ENCODE measurements around the gene ZBTB7C. TPM values are rescaled to one million over a fixed set of nuclear protein-coding genes. Genes with fewer than 3 reads are reported as not detected.

The ZBTB7C gene
- polyA plus RNA-seq, 1 of the 3 experiments (the other 2 are of a cell fraction), result 0.05 TPM

DNA sequence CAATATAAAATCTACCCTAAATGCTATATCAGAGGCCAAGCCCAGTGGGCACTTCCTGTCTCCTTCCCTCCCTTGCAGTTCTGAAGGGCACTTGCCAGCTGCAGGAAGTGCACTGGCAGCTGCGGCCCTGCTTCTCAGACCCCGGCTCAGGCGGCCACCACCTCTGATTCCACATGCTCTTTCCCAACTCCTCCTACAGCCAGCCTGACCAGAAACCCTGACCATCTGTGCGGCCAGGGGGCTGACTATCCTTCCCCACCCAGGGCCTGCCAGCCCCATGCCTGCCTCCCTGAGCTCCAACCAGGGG is 88.6 kb downstream of the ZBTB7C start:
- Histone ChIP-seq H3K9me2 (no peaks in the 10 kb centered on the region), H3K4me2 (no peak overlapping the region), H4K20me1 (ENCODE audit: insufficient read depth) (no peaks in the 10 kb centered on the region), H3K4me3 (ENCODE audit: low read depth in 2 of 2, low read length in 1 of 2) (no peak overlapping the region), H3K36me3 (replicated peaks in 1 of 2; ENCODE audit: control insufficient read depth in 1 of 2, insufficient read depth in 2 of 2, low read length in 1 of 2) (no peaks in the 10 kb centered on the region), H3K4me1 (ENCODE audit: control insufficient read depth in 1 of 2, insufficient read depth in 2 of 2, low read depth in 1 of 2, low read length in 1 of 2) (peaks cover 20 to 45% of the 10 kb centered on the region in 2 experiments; a peak in 3 of 4 replicates), H3K27ac (ENCODE audit: low read depth in 2 of 2, low read length in 1 of 2) (peak overlapping the region in 1 of 2 experiments; percentile 86; a peak in 2 of 4 replicates), H3K79me2 (ENCODE audit: insufficient read depth) (no peaks in the 10 kb centered on the region), H3K9me3 (no peaks in the 10 kb centered on the region), H3F3A (replicated peaks; ENCODE audit: insufficient read depth) (peaks cover 2% of the 10 kb centered on the region), H3K9ac (no peak overlapping the region), H2AFZ (ENCODE audit: low read depth) (no peak overlapping the region), H3K27me3 (ENCODE audit: insufficient read depth) (no peaks in the 10 kb centered on the region)
- ChIA-PET CTCF (interaction anchor here (1.0 to 1.4 kb wide), 5 partner anchors 16 to 290 kb away, joined by 3 to 5 read pairs (median 4); no protein-coding TSS in a partner anchor), POLR2A (no interaction called here)
- WGBS (ENCODE audit: low lambda C conversion rate), result 90% methylated on average over 4 of the region's 4 CpGs
- peak; percentile 67 for DNase-seq
- TF ChIP-seq SMC3 (IDR thresholded peaks at IDR 0.05; ENCODE audit: low read depth, low read length), result no peak
- TF ChIP-seq GATA2 (CRISPR knock-in tag; IDR thresholded peaks at IDR 0.05), result no peak
- TF ChIP-seq, protein P1, sequence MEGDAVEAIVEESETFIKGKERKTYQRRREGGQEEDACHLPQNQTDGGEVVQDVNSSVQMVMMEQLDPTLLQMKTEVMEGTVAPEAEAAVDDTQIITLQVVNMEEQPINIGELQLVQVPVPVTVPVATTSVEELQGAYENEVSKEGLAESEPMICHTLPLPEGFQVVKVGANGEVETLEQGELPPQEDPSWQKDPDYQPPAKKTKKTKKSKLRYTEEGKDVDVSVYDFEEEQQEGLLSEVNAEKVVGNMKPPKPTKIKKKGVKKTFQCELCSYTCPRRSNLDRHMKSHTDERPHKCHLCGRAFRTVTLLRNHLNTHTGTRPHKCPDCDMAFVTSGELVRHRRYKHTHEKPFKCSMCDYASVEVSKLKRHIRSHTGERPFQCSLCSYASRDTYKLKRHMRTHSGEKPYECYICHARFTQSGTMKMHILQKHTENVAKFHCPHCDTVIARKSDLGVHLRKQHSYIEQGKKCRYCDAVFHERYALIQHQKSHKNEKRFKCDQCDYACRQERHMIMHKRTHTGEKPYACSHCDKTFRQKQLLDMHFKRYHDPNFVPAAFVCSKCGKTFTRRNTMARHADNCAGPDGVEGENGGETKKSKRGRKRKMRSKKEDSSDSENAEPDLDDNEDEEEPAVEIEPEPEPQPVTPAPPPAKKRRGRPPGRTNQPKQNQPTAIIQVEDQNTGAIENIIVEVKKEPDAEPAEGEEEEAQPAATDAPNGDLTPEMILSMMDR (IDR thresholded peaks at IDR 0.05), result no peak
- no peak for TF ChIP-seq USF1 (IDR thresholded peaks at IDR 0.05; ENCODE audit: borderline replicate concordance, low read depth)
- no peak for TF ChIP-seq NFIC (IDR thresholded peaks at IDR 0.05; ENCODE audit: borderline replicate concordance)
- no peak for TF ChIP-seq FOXJ3 (CRISPR knock-in tag; IDR thresholded peaks at IDR 0.05)
- TF ChIP-seq, protein P2, sequence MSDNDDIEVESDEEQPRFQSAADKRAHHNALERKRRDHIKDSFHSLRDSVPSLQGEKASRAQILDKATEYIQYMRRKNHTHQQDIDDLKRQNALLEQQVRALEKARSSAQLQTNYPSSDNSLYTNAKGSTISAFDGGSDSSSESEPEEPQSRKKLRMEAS (IDR thresholded peaks at IDR 0.05; ENCODE audit: low read depth), result no peak
- peak; percentile 33; the same call in 1 of the 2 replicates for TF ChIP-seq MXI1 (IDR thresholded peaks at IDR 0.05; ENCODE audit: low read depth, low read length)
- no peak for TF ChIP-seq EZH2phosphoT487 (IDR thresholded peaks at IDR 0.05; ENCODE audit: borderline replicate concordance, low read depth)
- no peak for TF ChIP-seq FOSL2 (IDR thresholded peaks at IDR 0.05; ENCODE audit: borderline replicate concordance, low read depth)
- TF ChIP-seq ELF1 (IDR thresholded peaks at IDR 0.05), result no peak
- no peak for TF ChIP-seq JUND (IDR thresholded peaks at IDR 0.05)
- TF ChIP-seq REST (IDR thresholded peaks at IDR 0.05; ENCODE audit: low read depth, low read length), result no peak
- no peak for TF ChIP-seq TCF12 (IDR thresholded peaks at IDR 0.05)
- TF ChIP-seq CHD2 (IDR thresholded peaks at IDR 0.05; ENCODE audit: low read length, partially characterized antibody), result peak; percentile 9
- TF ChIP-seq, protein P3, sequence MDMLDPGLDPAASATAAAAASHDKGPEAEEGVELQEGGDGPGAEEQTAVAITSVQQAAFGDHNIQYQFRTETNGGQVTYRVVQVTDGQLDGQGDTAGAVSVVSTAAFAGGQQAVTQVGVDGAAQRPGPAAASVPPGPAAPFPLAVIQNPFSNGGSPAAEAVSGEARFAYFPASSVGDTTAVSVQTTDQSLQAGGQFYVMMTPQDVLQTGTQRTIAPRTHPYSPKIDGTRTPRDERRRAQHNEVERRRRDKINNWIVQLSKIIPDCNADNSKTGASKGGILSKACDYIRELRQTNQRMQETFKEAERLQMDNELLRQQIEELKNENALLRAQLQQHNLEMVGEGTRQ (IDR thresholded peaks at IDR 0.05; ENCODE audit: borderline replicate concordance, low read depth, low read length), result no peak
- TF ChIP-seq SIN3A (IDR thresholded peaks at IDR 0.05; ENCODE audit: borderline replicate concordance, low read depth, low read length), result no peak

Measured in SK-N-SH (cell line).